Measurements from ENCODE around the gene TDRD7.

GRCh38 chr9:97517331-97518089 is 105.6 kb downstream of the TDRD7 start:
- no peak for TF ChIP-seq CTCF (IDR thresholded peaks at IDR 0.05)
- no peak for TF ChIP-seq CREB1 (CRISPR knock-in tag; IDR thresholded peaks at IDR 0.05)
- TF ChIP-seq JUN (CRISPR knock-in tag; IDR thresholded peaks at IDR 0.05) = no peak
- TF ChIP-seq TCF7 (CRISPR knock-in tag; IDR thresholded peaks at IDR 0.05; ENCODE audit: low read depth) = no peak
- no peak for TF ChIP-seq USF2 (CRISPR knock-in tag; IDR thresholded peaks at IDR 0.05)
- TF ChIP-seq GABPB1 (CRISPR knock-in tag; IDR thresholded peaks at IDR 0.05) = no peak
- TF ChIP-seq MAX (CRISPR knock-in tag; IDR thresholded peaks at IDR 0.05) = no peak
- TF ChIP-seq ZNF121 (CRISPR knock-in tag; IDR thresholded peaks at IDR 0.05) = no peak
- no peak for TF ChIP-seq SMAD3 (CRISPR knock-in tag; IDR thresholded peaks at IDR 0.05; ENCODE audit: borderline replicate concordance)
- TF ChIP-seq ZNF263 (CRISPR knock-in tag; IDR thresholded peaks at IDR 0.05; ENCODE audit: low read depth) = no peak

All from WTC11 (cell line).